AG04449 (cell line): ENCODE measurements around the gene THBS4.

Experiments used
- CTCF ChIA-PET: fragments of 350-600 bp; formaldehyde crosslinking; extraction: SDS; loops from one replicate; lab custom pipeline; 2021; ENCODE audit warnings: antibody characterized with exemption; lab: Yijun Ruan, JAX
- POLR2A ChIA-PET: fragments of 400-600, 350-600 bp; formaldehyde crosslinking; extraction: SDS; loops from one replicate; lab custom pipeline; 2020; ENCODE audit warnings: antibody characterized with exemption, inconsistent platforms; lab: Yijun Ruan, JAX
- DNase-seq: peaks from one replicate; pipeline ENCODE4 v3.0.0-alpha.2; 2010; ENCODE audit warnings: low read depth, low spot score
- H3K4me3 ChIP-seq: 2 replicates; pipeline ENCODE4 v1.5.1; 2011; ENCODE audit warnings: low read depth, mild to moderate bottlenecking, control low read depth, low read length
- CTCF ChIP-seq: IDR thresholded peaks from one replicate; pipeline ENCODE4 v1.5.1; 2011; ENCODE audit warnings: mild to moderate bottlenecking, moderate library complexity, low read length, control low read depth, inconsistent platforms; ENCODE audit not compliant: insufficient read depth; ENCODE audit errors: missing control alignments

Gene THBS4

DNA sequence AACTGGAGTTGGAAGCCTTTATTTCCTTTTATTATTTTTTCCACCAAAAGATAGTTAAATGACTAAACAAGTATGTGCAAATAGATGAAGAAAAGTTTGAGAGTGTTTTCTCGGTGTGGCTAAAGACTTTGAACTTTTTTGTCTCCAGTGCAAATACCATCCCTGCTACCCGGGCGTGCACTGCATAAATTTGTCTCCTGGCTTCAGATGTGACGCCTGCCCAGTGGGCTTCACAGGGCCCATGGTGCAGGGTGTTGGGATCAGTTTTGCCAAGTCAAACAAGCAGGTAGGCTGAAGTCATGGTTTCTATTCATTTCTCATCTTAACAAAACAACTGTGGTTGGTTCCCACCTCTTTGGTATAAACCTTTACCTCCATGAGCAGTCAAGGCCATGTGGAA is 26.4 kb downstream of the THBS4 start:
- H3K4me3 ChIP-seq = no peak overlapping the region
- no peak for DNase-seq
- no peak for TF ChIP-seq CTCF
- CTCF ChIA-PET = interaction anchor here (0.9 to 1.1 kb wide), 2 partner anchors 17 to 22 kb away, joined by 4 read pairs; no protein-coding TSS in a partner anchor
- POLR2A ChIA-PET = no interaction called here

- CTCF ChIA-PET = no interaction called here
- no peak for TF ChIP-seq CTCF
- DNase-seq = no peak
- POLR2A ChIA-PET = no interaction called here
- no peak overlapping the region for H3K4me3 ChIP-seq
Observed at GRCh38 chr5:80064124-80064523, 29.0 kb downstream of the THBS4 start.

DNA sequence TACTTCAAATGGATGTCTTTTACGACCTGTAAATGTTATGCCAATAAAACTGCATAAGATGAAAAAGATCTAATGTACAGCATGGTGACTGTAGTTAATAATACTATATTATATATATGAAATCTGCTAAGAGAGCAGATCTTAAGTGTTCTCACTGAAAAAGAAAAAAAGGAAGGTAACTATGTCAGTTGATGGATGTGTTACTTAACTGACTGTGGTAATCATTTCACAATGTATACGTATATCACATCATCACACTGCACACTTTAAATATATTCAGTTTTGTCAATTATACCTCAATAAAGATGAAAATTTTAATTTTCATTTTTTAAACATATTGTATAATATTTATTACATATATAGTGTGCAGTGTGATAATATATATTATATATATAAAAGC is 31.9 kb downstream of the THBS4 start:
- H3K4me3 ChIP-seq = no peak overlapping the region
- POLR2A ChIA-PET = no interaction called here
- no peak for DNase-seq
- CTCF ChIA-PET = interaction anchor here (1.0 kb wide), 1 partner anchor 17 kb away, joined by 3 read pairs; no protein-coding TSS in a partner anchor
- no peak for TF ChIP-seq CTCF

DNA sequence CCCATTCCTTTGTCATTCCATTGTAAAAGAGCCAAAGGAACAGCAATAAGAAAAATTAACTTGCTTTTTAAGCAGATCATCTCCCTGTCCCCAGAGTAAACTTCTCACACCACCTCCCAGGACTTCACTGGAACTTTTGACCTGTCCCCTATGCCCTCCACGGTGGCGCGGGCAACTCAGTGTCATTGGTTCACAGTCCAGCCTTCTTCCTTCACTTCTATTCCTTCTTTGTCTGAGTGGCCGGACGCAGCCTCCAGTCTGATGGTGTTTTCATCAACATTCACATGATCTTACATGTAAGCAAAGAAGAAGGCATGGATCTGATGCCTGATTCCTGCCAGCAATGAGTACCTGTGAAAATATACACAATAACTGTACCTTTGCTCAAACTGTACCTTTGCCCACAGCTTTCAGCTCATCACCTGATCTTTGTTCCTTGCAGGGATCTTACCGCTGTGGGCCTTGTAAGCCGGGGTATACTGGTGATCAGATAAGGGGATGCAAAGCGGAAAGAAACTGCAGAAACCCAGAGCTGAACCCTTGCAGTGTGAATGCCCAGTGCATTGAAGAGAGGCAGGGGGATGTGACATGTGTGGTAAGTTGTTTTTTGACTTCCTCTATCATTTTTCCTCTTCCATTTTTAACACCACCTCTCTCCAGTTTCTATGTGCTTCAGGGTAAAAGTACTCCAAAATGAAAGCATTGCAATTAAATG is 32.5 kb downstream of the THBS4 start:
- no peak overlapping the region for H3K4me3 ChIP-seq
- CTCF ChIA-PET = interaction anchor here (1.0 kb wide), 1 partner anchor 16 kb away, joined by 3 read pairs; no protein-coding TSS in a partner anchor
- no peak for DNase-seq
- TF ChIP-seq CTCF = no peak
- POLR2A ChIA-PET = no interaction called here

DNA sequence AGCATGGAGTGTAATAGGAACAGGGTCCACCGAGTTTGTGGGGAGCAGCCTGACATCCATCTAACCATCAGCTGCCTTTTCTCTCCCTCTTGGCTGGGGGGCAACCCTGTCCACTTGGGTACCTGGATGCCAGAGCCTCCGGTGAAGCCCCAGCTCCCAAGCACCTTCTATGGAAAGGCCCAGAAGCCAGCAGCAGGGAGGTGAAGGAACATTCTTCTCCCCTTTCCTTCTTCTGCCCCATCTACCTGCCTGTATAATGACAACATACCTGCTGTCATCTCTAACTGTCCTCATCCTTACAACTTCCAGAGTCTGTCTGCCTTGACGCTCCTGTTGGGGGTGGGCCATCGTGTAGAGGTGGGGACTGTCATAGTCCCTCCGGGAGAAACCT is 33.1 kb downstream of the THBS4 start:
- no peak for TF ChIP-seq CTCF
- H3K4me3 ChIP-seq = no peak overlapping the region
- no peak for DNase-seq
- POLR2A ChIA-PET = no interaction called here
- CTCF ChIA-PET = interaction anchor here (6.3 kb wide), 1 partner anchor 16 kb away, joined by 57 read pairs; no protein-coding TSS in a partner anchor

GRCh38 chr5:80068775-80069174 is 33.6 kb downstream of the THBS4 start:
- POLR2A ChIA-PET = no interaction called here
- no peak overlapping the region for H3K4me3 ChIP-seq
- no peak for TF ChIP-seq CTCF
- no peak for DNase-seq
- CTCF ChIA-PET = interaction anchor here (6.3 kb wide), 1 partner anchor 15 kb away, joined by 57 read pairs; no protein-coding TSS in a partner anchor
